ENCODE measurements around the gene KIT.

Gene KIT

GRCh38 chr4:54737421-54737820 lies 79.7 kb downstream of the KIT start:
- Histone ChIP-seq H3K27me3 (ENCODE audit: control insufficient read depth, insufficient read depth, low read length) (no peaks in the 10 kb centered on the region), H3K27ac (no peak overlapping the region), H3K9ac (no peak overlapping the region), H3K79me2 (no peaks in the 10 kb centered on the region), H3K4me2 (ENCODE audit: low read length) (no peak overlapping the region), H3K4me3 (ENCODE audit: low read depth, low read length) (no peak overlapping the region), H3K9me3 (ENCODE audit: control insufficient read depth, low read length) (no peaks in the 10 kb centered on the region), H2AFZ (no peak overlapping the region), H3K36me3 (ENCODE audit: control insufficient read depth, insufficient read depth, low read length) (no peaks in the 10 kb centered on the region), H3K4me1 (no peaks in the 10 kb centered on the region)
- TF ChIP-seq CTCF (IDR thresholded peaks at IDR 0.05) = no peak

GRCh38 chr4:54741202-54741601 lies 83.4 kb downstream of the KIT start:
- TF ChIP-seq CTCF (IDR thresholded peaks at IDR 0.05) = no peak
- Histone ChIP-seq H3K4me3 (ENCODE audit: low read depth, low read length) (no peak overlapping the region), H3K4me1 (no peaks in the 10 kb centered on the region), H3K79me2 (no peaks in the 10 kb centered on the region), H3K36me3 (ENCODE audit: control insufficient read depth, insufficient read depth, low read length) (no peaks in the 10 kb centered on the region), H2AFZ (no peak overlapping the region), H3K9ac (no peak overlapping the region), H3K4me2 (ENCODE audit: low read length) (no peak overlapping the region), H3K27ac (no peak overlapping the region), H3K27me3 (ENCODE audit: control insufficient read depth, insufficient read depth, low read length) (no peaks in the 10 kb centered on the region), H3K9me3 (ENCODE audit: control insufficient read depth, low read length) (no peaks in the 10 kb centered on the region)

GRCh38 chr4:54742636-54743399 lies 85.1 kb downstream of the KIT start:
- TF ChIP-seq CTCF (IDR thresholded peaks at IDR 0.05) = no peak
- Histone ChIP-seq H3K27ac (no peak overlapping the region), H3K4me2 (ENCODE audit: low read length) (no peak overlapping the region), H3K36me3 (ENCODE audit: control insufficient read depth, insufficient read depth, low read length) (no peaks in the 10 kb centered on the region), H3K4me3 (ENCODE audit: low read depth, low read length) (no peak overlapping the region), H3K9me3 (ENCODE audit: control insufficient read depth, low read length) (no peaks in the 10 kb centered on the region), H3K9ac (no peak overlapping the region), H3K4me1 (no peaks in the 10 kb centered on the region), H3K79me2 (no peaks in the 10 kb centered on the region), H2AFZ (no peak overlapping the region), H3K27me3 (ENCODE audit: control insufficient read depth, insufficient read depth, low read length) (no peaks in the 10 kb centered on the region)

- no peak for TF ChIP-seq CTCF (IDR thresholded peaks at IDR 0.05)
- H3K4me1 ChIP-seq = no peaks in the 10 kb centered on the region
- no peaks in the 10 kb centered on the region for H3K36me3 ChIP-seq (ENCODE audit: control insufficient read depth, insufficient read depth, low read length)
- no peak overlapping the region for H2AFZ ChIP-seq
- H3K4me2 ChIP-seq (ENCODE audit: low read length) = no peak overlapping the region
- H3K27ac ChIP-seq = no peak overlapping the region
- H3K9me3 ChIP-seq (ENCODE audit: control insufficient read depth, low read length) = no peaks in the 10 kb centered on the region
- H3K27me3 ChIP-seq (ENCODE audit: control insufficient read depth, insufficient read depth, low read length) = no peaks in the 10 kb centered on the region
- H3K79me2 ChIP-seq = no peaks in the 10 kb centered on the region
- H3K9ac ChIP-seq = no peak overlapping the region
- no peak overlapping the region for H3K4me3 ChIP-seq (ENCODE audit: low read depth, low read length)
Observed at GRCh38 chr4:54743562-54743961, 85.8 kb downstream of the KIT start.

- Histone ChIP-seq H3K36me3 (ENCODE audit: control insufficient read depth, insufficient read depth, low read length) (no peaks in the 10 kb centered on the region), H3K4me2 (ENCODE audit: low read length) (no peak overlapping the region), H3K9me3 (ENCODE audit: control insufficient read depth, low read length) (no peaks in the 10 kb centered on the region), H3K4me1 (no peaks in the 10 kb centered on the region), H3K4me3 (ENCODE audit: low read depth, low read length) (no peak overlapping the region), H3K27ac (no peak overlapping the region), H2AFZ (no peak overlapping the region), H3K79me2 (no peaks in the 10 kb centered on the region), H3K27me3 (ENCODE audit: control insufficient read depth, insufficient read depth, low read length) (no peaks in the 10 kb centered on the region), H3K9ac (no peak overlapping the region)
- TF ChIP-seq CTCF (IDR thresholded peaks at IDR 0.05) = no peak
Observed at GRCh38 chr4:54744487-54744886, 86.7 kb downstream of the KIT start.

Data from parathyroid adenoma (tissue), 2 donors.